AG04450 (cell line): ENCODE results near the gene PBX1. TPM values are rescaled to one million over a fixed set of nuclear protein-coding genes. Genes with fewer than 3 reads are reported as not detected.

Experiments
- CTCF ChIA-PET: fragments of 300-600, 350-600 bp; formaldehyde crosslinking; extraction: SDS; loops from one replicate; lab custom pipeline; 2022; ENCODE audit warnings: antibody characterized with exemption, inconsistent platforms; lab: Charles Lee
- POLR2A ChIA-PET: fragments of 350-600 bp; formaldehyde crosslinking; extraction: SDS; loops from one replicate; lab custom pipeline; 2021; ENCODE audit warnings: antibody characterized with exemption, inconsistent platforms; lab: Yijun Ruan, JAX
- DNase-seq: peaks from one replicate; pipeline ENCODE4 v3.0.0-alpha.2; 2011; ENCODE audit warnings: low read depth, low spot score
- H3K27ac ChIP-seq: one replicate; pipeline ENCODE4 v1.5.1; 2012; ENCODE audit warnings: low read depth, low read length, control low read depth
- H3K27me3 ChIP-seq: one replicate; pipeline ENCODE4 v1.6.0; 2012; ENCODE audit warnings: low read length; ENCODE audit not compliant: control insufficient read depth, insufficient read depth
- H3K4me3 ChIP-seq: 2 replicates; pipeline ENCODE4 v1.5.1; 2011; ENCODE audit warnings: mild to moderate bottlenecking, low read depth, low read length, control low read depth
- H3K9me3 ChIP-seq: 2 replicates; pipeline ENCODE4 v1.5.1; 2012; ENCODE audit warnings: low read length; ENCODE audit not compliant: control insufficient read depth, insufficient read depth
- polyA plus RNA-seq: library from polyadenylated mRNA; depleted of rRNA; stranded (reverse); fragments of >200 nt; gene quantifications from 2 replicates; pipeline ENCODE4 v1.2.3, GENCODE V29; 2011
- TF ChIP-seq, protein P1 (sequence below): IDR thresholded peaks from 2 replicates; pipeline ENCODE4 v1.5.1; 2011; ENCODE audit warnings: low read depth, low read length, control low read depth, inconsistent platforms

Gene PBX1
- polyA plus RNA-seq, 1 experiment = 49.9 TPM

DNA sequence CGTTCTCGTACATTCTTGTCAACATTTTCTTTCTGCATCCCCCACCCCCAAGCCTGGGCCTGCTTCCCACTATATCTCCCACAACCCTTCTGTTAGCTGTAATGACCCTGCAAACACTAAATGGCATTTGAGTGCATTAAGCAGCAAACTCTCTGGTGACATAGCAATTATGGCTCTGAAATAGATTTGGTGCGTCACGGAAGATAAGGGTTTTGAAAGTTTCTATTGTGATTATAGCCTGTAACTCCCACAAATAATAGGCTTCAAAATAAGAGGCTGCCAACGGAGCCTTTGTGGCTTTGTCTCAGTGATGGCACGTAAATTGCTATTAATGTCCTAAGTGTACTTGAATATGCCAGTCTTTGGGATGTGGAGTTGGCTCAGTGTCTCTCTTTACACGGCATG lies 277.6 kb downstream of the PBX1 start:
- POLR2A ChIA-PET = no interaction called here
- no peak for DNase-seq
- no peaks in the 10 kb centered on the region for H3K27me3 ChIP-seq

GRCh38 chr1:164838786-164839185 lies 279.8 kb downstream of the PBX1 start:
- TF ChIP-seq, protein P1, sequence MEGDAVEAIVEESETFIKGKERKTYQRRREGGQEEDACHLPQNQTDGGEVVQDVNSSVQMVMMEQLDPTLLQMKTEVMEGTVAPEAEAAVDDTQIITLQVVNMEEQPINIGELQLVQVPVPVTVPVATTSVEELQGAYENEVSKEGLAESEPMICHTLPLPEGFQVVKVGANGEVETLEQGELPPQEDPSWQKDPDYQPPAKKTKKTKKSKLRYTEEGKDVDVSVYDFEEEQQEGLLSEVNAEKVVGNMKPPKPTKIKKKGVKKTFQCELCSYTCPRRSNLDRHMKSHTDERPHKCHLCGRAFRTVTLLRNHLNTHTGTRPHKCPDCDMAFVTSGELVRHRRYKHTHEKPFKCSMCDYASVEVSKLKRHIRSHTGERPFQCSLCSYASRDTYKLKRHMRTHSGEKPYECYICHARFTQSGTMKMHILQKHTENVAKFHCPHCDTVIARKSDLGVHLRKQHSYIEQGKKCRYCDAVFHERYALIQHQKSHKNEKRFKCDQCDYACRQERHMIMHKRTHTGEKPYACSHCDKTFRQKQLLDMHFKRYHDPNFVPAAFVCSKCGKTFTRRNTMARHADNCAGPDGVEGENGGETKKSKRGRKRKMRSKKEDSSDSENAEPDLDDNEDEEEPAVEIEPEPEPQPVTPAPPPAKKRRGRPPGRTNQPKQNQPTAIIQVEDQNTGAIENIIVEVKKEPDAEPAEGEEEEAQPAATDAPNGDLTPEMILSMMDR = no peak
- POLR2A ChIA-PET = no interaction called here
- Histone ChIP-seq H3K27ac (no peak overlapping the region), H3K4me3 (no peak overlapping the region), H3K27me3 (no peaks in the 10 kb centered on the region), H3K9me3 (no peaks in the 10 kb centered on the region)
- CTCF ChIA-PET = no interaction called here
- DNase-seq = no peak

More for the DNA sequence above, 277.6 kb downstream of the PBX1 start:
- CTCF ChIA-PET = no interaction called here
- TF ChIP-seq, protein P1 = no peak
- Histone ChIP-seq H3K4me3 (no peak overlapping the region), H3K9me3 (no peaks in the 10 kb centered on the region), H3K27ac (no peak overlapping the region)

DNA sequence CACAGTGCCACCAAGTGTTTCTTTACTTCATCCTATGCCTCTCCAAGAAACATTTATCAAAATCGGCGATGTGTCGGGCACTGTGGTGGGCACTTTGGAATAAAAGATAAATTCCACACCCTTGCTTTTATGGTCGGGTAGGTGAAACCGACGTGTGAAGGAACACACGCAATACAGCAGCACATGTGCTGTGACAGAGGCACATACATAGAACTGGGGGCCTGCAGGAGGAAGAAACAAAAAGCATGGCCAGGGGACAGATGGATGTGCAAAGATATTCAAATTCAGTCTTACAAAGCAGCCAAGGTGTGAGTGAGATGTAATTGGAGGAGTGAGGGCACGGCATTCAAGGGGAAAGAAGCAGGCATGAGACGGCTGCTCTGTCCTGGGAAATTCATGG lies 282.0 kb downstream of the PBX1 start:
- no peaks in the 10 kb centered on the region for H3K9me3 ChIP-seq
- TF ChIP-seq, protein P1 = no peak
- no peak overlapping the region for H3K4me3 ChIP-seq
- H3K27me3 ChIP-seq = no peaks in the 10 kb centered on the region
- ChIA-PET POLR2A (no interaction called here), CTCF (no interaction called here)
- no peak overlapping the region for H3K27ac ChIP-seq
- no peak for DNase-seq

DNA sequence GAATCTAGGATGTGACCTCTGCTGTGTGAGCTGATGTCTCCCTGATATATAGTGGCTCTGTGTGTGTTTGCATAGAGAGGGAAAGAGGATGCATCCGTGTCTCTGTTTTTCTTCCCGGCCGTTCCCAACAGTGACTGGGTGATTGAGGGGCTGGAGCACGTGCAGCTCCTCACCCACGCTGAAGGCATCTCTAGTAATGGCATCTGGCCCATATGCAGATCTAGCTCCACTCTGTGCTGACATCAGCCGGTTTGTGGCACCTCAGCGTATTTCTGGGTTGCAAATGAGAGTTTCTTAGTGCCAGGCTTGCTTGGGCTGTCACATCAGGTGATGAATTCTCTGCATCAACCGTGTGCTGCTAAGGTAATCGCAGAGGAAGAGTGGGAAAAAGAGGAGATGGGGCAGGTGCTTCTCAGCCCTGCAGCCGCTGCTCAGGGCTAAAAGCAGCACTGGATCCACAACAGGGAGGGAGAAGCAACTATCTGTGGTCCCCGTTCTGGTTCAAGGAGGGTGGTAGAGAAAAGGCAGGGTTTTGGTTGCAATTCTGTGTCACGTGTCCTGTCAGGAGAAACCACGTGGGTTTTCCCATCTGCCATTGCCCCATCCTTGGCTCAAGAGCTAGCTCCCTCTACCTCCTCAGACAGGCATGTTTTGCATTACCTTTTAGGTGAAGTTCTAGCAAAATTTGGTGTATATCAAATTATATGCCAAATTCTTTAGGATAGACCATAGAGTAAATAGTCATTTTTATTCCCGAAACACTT lies 282.9 kb downstream of the PBX1 start:
- ChIA-PET CTCF (no interaction called here), POLR2A (no interaction called here)
- TF ChIP-seq, protein P1 = no peak
- no peak for DNase-seq
- H3K27me3 ChIP-seq = no peaks in the 10 kb centered on the region
- H3K4me3 ChIP-seq = no peak overlapping the region
- no peak overlapping the region for H3K27ac ChIP-seq
- H3K9me3 ChIP-seq = no peaks in the 10 kb centered on the region

DNA sequence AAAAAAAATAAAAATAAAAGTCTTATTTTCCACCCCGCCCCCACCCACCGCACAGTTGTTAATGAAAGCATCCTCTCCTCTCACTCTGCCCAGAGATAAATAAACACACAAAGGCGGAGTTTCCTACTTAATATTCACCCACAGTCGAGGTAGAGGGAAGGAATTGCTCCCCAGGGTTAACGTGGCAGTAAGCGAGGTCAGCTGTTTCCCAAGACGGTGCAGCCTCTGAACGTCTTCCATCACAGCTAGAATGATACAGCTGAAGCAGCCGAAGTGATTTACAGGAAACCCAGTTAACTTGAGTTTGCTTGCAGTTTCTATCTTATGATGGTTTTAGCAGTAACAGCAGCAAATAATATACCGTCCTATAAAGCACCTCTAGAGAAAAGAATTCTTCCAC lies 283.9 kb downstream of the PBX1 start:
- CTCF ChIA-PET = interaction anchor here (1.4 kb wide), 1 partner anchor 57 kb away, joined by 4 read pairs; no protein-coding TSS in a partner anchor
- TF ChIP-seq, protein P1 = no peak
- H3K27me3 ChIP-seq = no peaks in the 10 kb centered on the region
- POLR2A ChIA-PET = no interaction called here
- no peak for DNase-seq
- no peak overlapping the region for H3K4me3 ChIP-seq
- no peak overlapping the region for H3K27ac ChIP-seq
- no peaks in the 10 kb centered on the region for H3K9me3 ChIP-seq
